CD4-positive, alpha-beta T cell treated with Interferon alpha-2 for 1 hour (primary cell): ENCODE data around the gene PDCL3.

ENCODE experiments used
- DNase-seq, 2 donors: peaks; one replicate each; pipeline ENCODE4 v3.0.0-alpha.2; 2020 to 2022

The PDCL3 gene

DNA sequence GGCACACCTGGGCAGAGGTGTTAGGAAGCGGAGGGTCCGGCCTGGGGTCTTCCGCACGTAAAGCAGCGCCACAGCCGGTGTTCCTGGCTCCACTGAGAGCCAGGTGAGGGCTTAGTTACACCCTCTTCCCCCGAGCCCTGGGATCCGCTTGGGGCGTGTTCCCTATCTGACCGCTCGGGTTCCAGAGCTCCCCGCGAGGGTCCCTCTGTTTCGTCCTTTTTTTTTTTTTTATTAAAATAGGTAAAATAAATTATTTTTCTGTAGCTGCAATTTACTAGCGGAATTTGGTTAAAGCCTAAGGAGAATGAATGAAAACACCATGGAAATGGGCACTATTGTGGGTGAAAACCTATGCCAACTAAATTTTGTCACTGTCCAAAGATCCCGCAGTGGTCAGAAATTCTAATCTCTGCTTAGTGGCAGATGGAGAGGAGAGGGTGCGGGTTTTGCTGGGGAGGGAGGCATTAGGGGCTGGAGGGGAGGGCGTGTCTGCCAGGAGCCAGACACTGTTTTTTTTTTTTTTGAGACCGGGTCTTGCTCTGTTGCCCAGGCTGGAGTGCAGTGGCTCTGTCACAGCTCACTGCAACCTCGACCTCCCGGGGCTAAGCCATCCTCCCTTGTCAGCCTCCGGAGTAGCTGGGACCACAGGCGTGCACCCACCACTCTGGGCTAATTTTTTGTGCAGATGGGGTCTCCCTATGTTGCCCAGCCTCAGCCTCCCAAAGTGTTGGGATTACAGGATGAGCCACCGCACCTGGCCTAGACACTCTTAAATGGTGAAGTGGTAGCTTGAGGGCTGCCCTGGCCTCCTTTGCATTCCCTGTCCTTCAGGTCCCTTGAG lies 834 bp downstream of the PDCL3 start:
- DNase-seq, result no peak

GRCh38 chr2:100568989-100569388 lies 6.2 kb downstream of the PDCL3 start:
- no peak for DNase-seq

DNA sequence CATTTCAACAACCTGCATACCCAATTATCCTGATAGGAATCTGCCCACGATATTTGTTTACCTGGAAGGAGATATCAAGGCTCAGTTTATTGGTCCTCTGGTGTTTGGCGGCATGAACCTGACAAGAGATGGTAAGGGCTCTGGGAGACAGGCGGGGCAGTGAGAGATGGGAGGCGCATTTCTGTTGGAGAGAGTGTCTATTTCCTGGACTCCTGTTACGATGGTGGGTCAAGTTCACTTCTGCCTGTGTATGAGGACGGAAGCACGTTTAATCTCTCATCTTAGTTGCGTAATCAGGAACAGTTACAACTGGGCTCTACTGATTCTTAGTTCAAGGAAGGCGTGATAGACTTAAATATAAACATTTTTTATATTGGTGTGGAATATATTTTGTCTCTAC lies 8.9 kb downstream of the PDCL3 start:
- no peak for DNase-seq

- no peak for DNase-seq
These were observed 15.0 kb downstream of the PDCL3 start for GRCh38 chr2:100577777-100578176.

GRCh38 chr2:100580367-100581276 lies 17.8 kb downstream of the PDCL3 start:
- peak; percentile 41 to 69 for DNase-seq

DNA sequence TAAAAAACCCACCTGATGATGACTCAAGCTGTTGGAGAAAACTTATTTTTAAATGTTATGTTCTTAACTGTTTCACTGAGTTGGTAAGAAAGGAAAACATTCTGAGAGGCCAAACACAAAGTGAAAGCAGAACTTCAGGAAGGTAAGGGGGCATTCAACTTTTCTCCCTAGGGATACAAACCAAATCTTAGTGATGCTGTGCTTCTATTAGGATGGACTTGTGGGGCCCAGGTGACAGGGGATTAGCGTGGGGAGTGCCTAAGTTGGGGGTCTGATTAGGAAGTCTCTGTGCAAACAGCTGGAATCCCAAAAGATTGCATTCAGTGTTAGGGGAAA lies 18.5 kb downstream of the PDCL3 start:
- DNase-seq, result no peak

DNA sequence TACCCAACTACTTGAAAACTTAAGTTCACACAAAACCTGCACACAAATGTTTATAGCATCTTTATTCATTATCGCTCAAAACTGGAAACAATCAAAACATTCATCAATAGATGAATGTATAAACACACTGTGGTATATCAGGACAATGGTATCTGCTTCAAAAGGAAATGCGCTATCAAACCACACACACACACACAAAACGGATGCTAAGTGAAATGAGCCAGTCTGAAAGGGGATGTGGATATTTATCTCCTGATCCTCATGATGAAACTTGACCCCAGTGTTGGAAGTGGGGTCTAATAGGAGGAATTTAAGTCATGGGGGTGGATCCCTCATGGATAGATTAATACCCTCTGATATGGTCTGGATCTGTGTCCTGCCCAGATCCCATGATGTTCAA lies 22.0 kb downstream of the PDCL3 start:
- DNase-seq, result peak in 1 of 2 donors; percentile 24

DNA sequence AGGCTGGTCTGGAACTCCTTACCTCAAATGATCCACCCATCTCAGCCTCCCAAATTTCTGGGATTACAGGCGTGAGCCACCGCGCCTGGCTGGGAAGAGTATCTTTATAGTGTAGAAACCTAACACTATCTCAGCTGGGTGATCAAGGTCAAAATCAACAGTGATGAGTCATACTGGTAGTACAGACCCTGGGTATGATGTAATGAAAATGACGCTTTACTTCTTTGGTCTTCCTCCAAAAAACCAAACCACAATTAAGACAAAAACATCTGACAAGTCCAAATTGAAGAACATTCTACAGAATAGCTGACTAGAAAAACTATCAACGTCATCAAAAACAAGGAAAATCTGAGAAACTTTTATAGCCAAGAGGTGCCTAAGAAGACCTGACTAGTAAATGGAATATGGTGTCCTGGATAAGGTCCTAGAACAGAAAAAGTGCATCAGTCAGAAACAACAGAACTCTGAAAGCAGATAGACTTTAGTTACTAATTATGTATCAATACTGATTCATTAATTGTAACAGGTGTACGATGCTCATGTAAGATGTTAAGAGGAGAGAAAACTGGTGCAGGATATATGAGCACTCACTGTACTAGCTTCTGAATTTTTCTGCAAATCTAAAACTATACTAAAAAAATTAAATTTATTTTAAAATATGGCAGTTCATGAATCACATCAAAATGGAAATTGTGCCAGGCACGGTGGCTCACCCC lies 25.4 kb downstream of the PDCL3 start:
- peak; percentile 8 to 71 for DNase-seq

DNA sequence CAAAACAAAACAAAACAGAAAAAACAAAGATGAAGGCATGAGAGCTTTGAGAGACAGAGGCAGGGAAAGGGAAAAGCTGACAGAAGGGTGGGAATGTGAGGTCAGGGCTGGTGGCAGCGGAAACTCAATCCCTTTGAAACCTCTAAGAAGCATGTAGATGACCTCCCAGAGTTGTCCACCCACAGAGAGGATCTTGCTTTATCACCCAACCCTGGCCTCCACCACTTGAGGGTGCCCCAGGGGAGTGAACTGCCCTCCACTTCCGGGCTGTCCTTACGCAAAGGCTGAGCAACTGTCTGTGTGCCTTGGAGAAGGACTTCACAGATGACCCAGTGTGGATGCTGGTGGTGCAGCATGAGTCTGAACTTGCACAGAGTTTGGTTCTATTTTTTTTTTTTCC lies 26.7 kb downstream of the PDCL3 start:
- DNase-seq, result no peak

- DNase-seq, result no peak
These were observed 29.4 kb downstream of the PDCL3 start for GRCh38 chr2:100592226-100592625.

- DNase-seq, result no peak
These were observed 33.7 kb downstream of the PDCL3 start for GRCh38 chr2:100596465-100596864.

- DNase-seq, result no peak
These were observed 36.8 kb downstream of the PDCL3 start for GRCh38 chr2:100599566-100599965.

- DNase-seq, result no peak
These were observed 38.9 kb downstream of the PDCL3 start for GRCh38 chr2:100601661-100602060.

- DNase-seq, result no peak
These were observed 40.6 kb downstream of the PDCL3 start for GRCh38 chr2:100603414-100603813.

DNA sequence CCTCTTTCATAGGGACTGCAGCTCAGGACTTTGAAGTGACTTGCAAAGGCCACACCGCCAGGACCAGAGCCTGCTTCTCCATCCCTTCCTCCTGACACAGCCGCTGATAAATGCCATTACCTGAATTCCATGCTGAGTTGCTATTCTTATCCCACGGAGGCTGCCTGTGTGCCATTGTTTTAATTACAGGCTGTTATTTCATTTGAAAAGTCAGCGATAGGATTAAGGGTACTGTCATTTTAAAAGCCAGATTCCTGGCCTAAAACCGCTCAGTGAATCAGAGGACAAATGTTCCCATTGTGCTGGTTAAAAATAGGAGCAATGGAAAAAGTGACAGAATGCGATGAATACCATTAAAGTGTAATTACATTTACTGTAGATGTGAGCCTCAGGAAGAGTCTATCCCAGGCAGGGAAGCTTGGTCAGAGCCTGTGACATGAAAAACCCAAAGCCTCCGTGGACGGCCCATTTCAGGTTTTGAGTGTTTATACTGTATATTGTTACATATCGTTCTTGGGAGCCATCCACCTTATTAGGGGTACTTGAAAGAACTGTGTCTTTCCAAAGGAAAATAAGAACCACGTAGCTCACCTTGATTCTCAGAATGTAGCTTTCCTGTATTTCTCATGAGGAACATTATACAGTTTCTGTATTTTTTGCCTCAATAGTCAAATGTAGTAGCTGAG lies 41.3 kb downstream of the PDCL3 start:
- no peak for DNase-seq

DNA sequence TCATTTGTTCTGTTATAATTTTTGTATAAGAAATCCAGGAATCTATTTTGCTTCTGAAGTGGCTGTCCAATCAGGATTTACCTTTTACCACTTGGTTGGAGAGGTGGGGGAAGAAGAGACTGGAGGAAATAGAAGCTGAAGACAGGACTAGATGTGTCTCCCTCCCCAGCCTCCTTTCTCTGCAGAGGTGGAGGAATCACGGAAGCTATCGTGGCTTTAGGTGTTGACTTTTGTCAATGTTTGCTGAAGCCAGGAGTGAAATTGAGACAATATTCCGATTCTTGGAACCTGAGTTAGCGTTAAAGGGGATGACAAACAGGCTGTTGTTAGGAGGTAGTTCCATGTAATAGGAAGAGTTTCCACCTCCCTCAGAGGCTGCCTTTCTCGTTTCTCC lies 43.5 kb downstream of the PDCL3 start:
- no peak for DNase-seq

DNA sequence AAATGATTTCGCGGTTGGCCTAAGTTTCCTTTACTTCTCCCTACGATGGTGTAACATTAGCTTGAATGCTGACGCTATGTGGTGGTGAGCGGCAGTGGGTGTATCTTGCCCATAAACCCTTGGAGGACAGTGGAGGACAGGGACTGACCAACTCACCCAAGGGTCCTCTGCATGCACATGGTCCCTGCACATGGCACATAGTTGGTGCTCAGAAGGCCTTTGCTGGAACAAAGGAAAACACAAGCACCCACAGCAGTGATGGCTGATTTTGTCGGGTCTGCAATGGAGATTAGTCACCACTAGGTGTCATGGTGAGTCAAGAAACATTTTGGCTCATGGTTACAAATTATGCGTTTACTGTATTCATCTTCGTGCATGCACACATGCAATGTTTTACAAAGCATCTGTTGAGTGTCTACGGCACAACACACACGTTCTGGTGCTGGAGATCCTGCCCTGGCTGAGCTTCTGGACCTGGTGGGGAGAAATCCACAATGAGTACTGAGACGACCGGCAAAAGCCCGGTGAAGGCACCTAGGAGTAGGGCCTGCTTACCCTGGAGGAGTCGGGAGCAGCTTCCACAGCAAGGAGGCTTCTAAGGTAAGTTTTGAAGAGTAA lies 44.0 kb downstream of the PDCL3 start:
- peak in 1 of 2 donors; percentile 55 for DNase-seq

DNA sequence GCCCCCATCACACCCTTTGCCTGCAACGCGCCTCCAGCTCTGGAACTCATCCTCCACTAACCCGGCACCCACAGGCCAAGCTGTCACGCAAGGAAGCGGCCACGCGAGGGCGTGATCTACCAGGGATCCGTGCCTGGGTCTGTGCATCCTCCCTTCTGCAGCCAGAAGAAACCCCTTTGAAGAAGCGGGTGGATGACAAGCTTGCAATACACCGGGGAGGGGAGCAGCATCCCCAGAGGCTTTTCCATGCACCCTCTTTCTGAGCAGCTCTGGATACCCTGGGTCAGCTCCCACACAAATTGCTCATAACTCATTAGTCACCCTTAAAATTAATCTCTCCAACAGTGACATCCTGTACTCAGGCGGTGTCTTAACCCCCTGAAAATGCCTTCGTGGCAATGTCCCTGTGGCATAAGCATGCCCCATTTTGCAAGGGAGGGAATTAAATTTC lies 47.6 kb downstream of the PDCL3 start:
- peak; percentile 65 to 76 for DNase-seq

- DNase-seq, result no peak
These were observed 48.6 kb downstream of the PDCL3 start for GRCh38 chr2:100611079-100612029.

- no peak for DNase-seq
These were observed 49.7 kb downstream of the PDCL3 start for GRCh38 chr2:100612388-100613000.

DNA sequence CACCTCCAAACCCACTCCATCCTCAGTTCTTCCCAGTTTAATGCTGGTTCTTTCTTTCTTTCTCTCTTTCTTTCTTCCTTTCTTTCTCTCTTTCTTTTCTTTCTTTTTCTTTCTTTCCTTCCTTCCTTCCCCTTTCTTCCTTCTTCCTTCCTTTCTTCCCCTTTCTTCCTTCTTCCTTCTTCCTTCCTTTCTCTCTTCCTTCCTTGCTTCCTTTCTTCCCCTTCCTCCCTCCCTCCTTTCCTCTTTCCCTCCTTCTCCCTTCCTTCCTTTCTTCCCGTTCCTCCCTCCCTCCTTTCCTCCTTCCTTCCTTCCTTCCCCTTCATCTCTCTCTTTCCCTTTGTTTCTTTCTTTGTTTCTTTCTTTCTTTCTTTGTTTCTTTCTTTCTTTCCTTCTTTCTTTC lies 50.9 kb downstream of the PDCL3 start:
- DNase-seq, result no peak
